NCI-H1694 treated with DMSO at 0.1 percent for 48 hours (cell line): ENCODE results near the gene SLC7A6.

Experiments used
- DNase-seq: peaks from one replicate; lab custom pipeline; 2025; lab: John Stamatoyannopoulos, UW

The SLC7A6 gene

DNA sequence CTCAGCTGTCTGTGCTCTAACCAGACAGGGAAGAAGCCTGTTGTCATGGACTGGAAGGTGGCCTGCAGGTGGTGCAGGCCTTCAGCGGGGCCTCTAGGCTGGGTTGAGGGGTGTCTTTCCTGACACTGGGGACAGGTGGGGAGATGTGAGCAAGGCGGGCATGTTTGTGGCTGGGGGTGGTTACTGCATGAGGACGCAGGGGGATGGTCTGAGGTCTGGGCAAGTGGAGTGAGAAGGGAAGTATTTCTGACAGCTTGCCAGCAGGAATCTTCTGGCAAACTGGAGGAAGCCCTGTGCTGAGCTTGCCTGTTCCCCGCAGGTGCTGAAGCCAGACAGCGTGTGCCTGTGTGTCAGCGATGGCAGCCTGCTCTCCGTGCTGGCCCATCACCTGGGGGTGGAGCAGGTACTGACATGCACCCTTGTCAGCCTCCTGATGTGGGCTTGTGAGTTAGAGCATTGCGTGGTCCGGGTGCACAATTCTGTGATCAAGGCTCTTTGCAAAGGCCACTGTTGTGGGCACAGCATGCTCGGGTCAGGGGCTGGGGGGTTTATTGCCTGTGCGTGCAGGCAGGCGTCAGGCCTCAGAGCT, 82.7 kb downstream of the SLC7A6 start:
- DNase-seq, result no peak

DNA sequence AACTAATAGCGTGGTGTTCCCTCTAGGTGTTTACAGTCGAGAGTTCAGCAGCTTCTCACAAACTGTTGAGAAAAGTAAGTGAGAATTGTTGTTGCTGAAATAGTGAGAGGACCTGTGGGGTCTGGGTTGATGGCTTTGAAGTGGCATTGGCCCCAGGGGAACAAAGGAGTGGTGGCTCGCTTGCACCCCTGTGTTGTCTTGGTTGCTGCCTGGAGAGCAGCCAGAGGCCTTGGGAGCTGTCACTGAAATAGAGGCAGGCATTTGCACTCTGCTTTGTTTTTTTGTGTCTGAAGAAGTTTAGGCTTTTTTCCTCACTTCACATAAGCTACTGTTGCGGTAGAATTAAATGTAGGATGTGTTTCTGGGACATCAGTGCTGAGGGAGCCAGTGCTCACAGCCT, 83.3 kb downstream of the SLC7A6 start:
- DNase-seq, result no peak

DNA sequence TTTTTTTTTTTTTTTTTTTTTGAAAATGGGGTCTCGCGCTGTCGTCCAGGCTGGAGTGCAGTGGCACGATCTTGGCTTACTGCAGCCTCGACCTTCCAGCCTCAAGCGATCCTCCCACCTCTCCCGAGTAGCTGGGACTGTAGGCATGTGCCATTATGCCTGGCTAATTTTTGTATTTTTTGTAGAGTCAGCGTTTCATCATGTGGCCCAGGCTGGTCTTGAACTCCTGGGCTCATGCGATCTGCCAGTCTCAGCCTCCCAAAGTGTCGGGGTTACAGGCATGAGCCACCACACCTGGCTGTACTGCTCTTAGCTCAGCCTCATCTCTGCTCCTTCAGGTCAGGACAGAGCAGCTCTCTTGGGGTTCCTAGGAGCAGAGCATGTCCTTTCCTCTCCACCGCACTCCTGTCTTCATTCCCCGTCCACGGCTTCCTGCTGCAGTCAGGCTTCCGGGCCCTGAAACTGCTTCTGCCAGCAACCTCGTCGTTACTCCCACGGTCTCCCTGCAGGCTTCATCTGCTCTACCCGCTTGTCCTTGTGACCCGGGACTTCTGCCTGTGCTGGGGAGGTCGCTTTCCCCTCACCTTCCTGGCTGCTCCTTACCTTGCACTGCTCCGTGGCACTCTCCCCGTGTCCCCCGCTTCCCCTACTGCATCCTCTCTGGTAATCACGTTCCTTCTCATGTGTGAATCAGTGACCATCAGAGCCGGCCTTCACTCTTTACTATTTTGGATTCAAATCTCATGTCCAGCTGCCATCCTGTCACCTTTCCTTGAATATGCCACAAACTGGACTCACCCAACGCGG, 84.5 kb downstream of the SLC7A6 start:
- DNase-seq, result no peak

DNA sequence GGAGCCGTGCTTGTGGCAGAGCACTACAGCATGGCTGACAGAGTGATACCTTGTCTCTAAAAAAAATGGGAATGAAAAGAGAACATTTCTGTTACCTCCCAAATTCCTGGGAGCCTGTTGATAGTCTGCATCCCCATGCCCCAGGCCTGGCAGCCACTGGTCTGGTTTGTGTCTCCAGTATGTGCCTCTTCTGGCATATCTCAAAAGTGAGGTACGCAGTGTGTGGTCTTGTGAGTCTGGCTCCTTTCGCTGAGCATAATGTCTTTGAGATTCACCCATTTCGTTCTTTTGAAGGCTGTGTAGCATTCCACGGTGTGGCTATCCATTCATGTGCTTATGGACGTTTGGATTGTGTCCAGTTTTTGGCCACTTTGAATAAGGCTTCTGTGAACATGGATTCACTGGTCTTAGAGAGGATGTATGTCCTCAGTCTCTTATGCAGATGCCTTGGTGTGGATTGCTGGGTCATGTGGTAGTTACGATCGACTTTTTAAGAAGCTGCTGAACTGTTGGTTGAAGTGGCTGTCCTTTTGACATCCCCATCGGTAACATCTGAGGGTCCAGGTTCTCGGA, 85.6 kb downstream of the SLC7A6 start:
- DNase-seq, result no peak

DNA sequence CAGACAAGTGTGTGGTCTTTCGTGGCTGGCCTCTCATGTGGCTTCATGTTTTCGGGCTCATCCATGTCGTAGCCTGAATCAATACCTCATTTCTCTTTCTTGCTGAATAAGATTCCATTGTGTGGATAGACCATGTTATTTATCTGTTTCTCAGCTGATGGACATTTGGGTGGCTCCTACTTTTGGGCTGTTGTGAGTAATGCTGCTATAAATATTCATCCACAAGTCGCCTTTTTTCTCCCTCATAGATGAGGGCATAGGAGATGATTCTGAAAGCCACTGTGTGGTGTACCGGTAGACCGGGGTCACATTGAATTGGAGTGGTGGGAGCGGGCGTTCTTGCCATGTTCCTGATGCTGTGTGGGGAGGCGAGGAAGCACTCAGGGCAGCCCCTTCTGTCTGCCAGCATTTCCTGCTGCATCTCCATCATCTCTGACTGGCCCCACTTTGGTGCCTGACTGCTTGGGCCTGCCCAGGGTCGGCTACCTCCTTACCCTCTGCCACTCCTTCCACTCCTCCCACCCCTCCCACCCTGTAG, 86.6 kb downstream of the SLC7A6 start:
- no peak for DNase-seq
